RWPE1 (cell line): ENCODE data around the gene P2RY6.
A peak's percentile ranks its signal among the peaks of the same experiment; 100 is the strongest.

Experiments
- CTCF ChIA-PET: fragments of 350-600 bp; sonication (Branson Sonifier 250); formaldehyde crosslinking; extraction: SDS; loops from one replicate; lab custom pipeline; 2021; lab: Yijun Ruan, JAX
- POLR2A ChIA-PET: fragments of 400-600 bp; formaldehyde crosslinking; extraction: SDS; loops from one replicate; lab custom pipeline; 2020; ENCODE audit warnings: antibody characterized with exemption; ENCODE audit not compliant: low non-redundant PET; lab: Yijun Ruan, JAX
- DNase-seq: peaks from one replicate; pipeline ENCODE4 v3.0.0; 2012; ENCODE audit warnings: low spot score
- H3K27ac ChIP-seq: fragments of 450-650 bp; 2 replicates; pipeline ENCODE4 v1.5.1; 2017
- CTCF ChIP-seq: fragments of 450-650 bp; conservative IDR thresholded peaks from 2 replicates; pipeline ENCODE4 v1.5.1; 2017; ENCODE audit warnings: low read depth, mild to moderate bottlenecking

P2RY6 gene

GRCh38 chr11:73236854-73237253 is 35.3 kb upstream of the P2RY6 start:
- TF ChIP-seq CTCF, result peak; percentile 30; the same call in 1 of the 2 replicates
- peak overlapping the region; percentile 17; the same call in 1 of the 2 replicates for H3K27ac ChIP-seq
- DNase-seq, result peak; percentile 44
- ChIA-PET POLR2A (interaction anchor here (0.5 kb wide), 1 partner anchor 51 kb away, joined by 4 read pairs; no protein-coding TSS in a partner anchor), CTCF (interaction anchor here (0.6 to 1.3 kb wide), 10 partner anchors 9 to 221 kb away, joined by 3 to 8 read pairs (median 4); no protein-coding TSS in a partner anchor)

DNA sequence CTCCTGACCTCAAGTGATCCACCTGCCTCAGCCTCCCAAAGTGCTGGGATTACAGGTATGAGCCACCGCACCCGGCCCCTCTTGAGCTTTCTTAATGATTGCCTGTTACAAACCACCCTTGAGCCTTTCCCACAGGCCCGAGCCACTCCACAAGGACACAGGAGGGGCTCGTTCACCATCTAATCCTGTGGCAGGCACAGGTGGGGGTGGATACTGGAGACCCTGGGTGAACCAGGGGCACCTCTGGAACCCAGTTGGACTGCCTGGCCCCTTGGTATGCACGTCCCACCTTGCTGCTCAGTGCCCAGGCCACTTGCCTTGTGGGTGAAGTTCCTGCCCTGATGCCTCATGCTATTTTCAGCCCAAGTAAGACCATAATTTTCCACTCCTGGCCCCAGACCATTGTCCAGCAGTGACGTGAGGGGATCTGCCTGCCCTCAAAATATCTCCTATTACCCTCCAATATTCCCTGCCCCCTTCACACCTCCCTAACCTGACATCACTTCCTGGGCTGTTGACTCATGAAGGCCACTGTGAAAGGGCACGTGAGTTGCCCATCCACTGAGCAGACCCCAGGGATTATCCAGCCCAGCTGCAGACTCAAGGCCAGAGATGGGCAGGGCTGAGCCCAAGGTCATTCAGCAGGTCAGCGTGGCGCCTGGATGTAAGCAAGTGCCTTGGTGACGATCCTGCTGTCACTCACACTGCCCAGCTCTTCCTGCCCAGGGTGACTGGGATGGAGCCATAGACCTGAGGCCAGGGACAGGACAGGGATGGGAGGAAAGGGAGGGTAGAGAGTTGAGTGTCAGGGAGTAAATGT is 34.5 kb upstream of the P2RY6 start:
- no peak for TF ChIP-seq CTCF
- no peak for DNase-seq
- H3K27ac ChIP-seq, result no peak overlapping the region
- POLR2A ChIA-PET, result no interaction called here
- CTCF ChIA-PET, result interaction anchor here (0.6 to 1.3 kb wide), 8 partner anchors 18 to 96 kb away, joined by 3 to 8 read pairs (median 4); no protein-coding TSS in a partner anchor

- ChIA-PET POLR2A (no interaction called here), CTCF (no interaction called here)
- no peak for DNase-seq
- no peak overlapping the region for H3K27ac ChIP-seq
- no peak for TF ChIP-seq CTCF
Observed at GRCh38 chr11:73239111-73239521, 33.0 kb upstream of the P2RY6 start.

- POLR2A ChIA-PET, result no interaction called here
- DNase-seq, result no peak
- H3K27ac ChIP-seq, result peak overlapping the region; percentile 55
- CTCF ChIA-PET, result no interaction called here
- no peak for TF ChIP-seq CTCF
Observed at GRCh38 chr11:73239571-73240189, 32.5 kb upstream of the P2RY6 start.

- TF ChIP-seq CTCF, result no peak
- CTCF ChIA-PET, result no interaction called here
- POLR2A ChIA-PET, result no interaction called here
- DNase-seq, result no peak
- H3K27ac ChIP-seq, result peak overlapping the region; percentile 55
Observed at GRCh38 chr11:73240190-73240781, 31.9 kb upstream of the P2RY6 start.

DNA sequence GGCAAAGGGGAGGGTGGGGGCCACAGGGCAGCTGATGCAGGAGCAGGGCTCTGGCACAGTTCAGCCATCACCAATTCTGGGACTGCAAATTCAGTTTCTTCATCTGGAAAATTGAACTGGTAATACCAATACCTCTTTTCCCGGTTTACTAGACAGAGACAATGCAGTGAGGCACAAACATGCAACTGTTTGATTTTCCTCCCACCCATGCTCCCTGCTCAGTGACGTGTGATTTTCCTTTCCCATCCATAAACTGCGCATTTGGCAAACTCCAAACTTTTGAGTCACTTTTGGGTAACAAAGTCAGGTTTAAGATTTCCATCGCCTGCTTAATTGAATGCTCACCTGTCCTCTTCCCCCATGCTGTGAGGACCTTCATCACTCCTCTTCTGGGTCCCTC is 30.8 kb upstream of the P2RY6 start:
- H3K27ac ChIP-seq, result no peak overlapping the region; the same call in 1 of the 2 replicates
- ChIA-PET CTCF (interaction anchor here (0.7 to 0.9 kb wide), 2 partner anchors 48 to 94 kb away, joined by 3 to 4 read pairs; no protein-coding TSS in a partner anchor), POLR2A (no interaction called here)
- TF ChIP-seq CTCF, result no peak
- DNase-seq, result no peak
